Left lung (tissue), 10 donors: ENCODE data around the gene RIOX2. TPM values are rescaled to one million over a fixed set of nuclear protein-coding genes. Genes with fewer than 3 reads are reported as not detected.
A peak's percentile ranks its signal among the peaks of the same experiment; 100 is the strongest.
"Not testable (repeated sequence)": the region's sequence is repeated elsewhere in the genome, so short reads cannot be mapped to it uniquely, and the experiment has no call there.

ENCODE experiments used
- ATAC-seq: fragments of 200-7000 bp; cut with Tn5 transposase; one replicate; pipeline ENCODE4 v1.9.1; 2020; ENCODE audit warnings: moderate library complexity
- DNase-seq, 4 donors: peaks; one replicate each; pipeline ENCODE4 v3.0.0-alpha.2; 2013 to 2020
- H3K27ac ChIP-seq, 2 donors: fragments of 200-600 bp; sonication (generic) in 1 of 2; one replicate each; pipeline versions ENCODE4 v1.5.0 to v1.8.0; 2020 to 2021
- H3K27me3 ChIP-seq, 2 donors: fragments of 200-600 bp; sonication (generic) in 1 of 2; one replicate each; pipeline versions ENCODE4 v1.5.0 to v1.8.0; 2020 to 2021
- H3K36me3 ChIP-seq, 2 donors: fragments of 200-600 bp; sonication (generic) in 1 of 2; one replicate each; pipeline versions ENCODE4 v1.5.0 to v1.8.0; 2020 to 2021
- H3K4me1 ChIP-seq, 2 donors: fragments of 200-600 bp; one replicate each; pipeline ENCODE4 v1.8.0; 2021
- H3K4me3 ChIP-seq, 2 donors: fragments of 200-600 bp; sonication (generic) in 1 of 2; one replicate each; pipeline versions ENCODE4 v1.5.0 to v1.8.0; 2020 to 2021; ENCODE audit warnings: mild to moderate bottlenecking in 1 of 2
- H3K9me3 ChIP-seq, 2 donors: fragments of 200-600 bp; sonication (generic) in 1 of 2; one replicate each; pipeline versions ENCODE4 v1.5.0 to v1.8.0; 2020 to 2021
- CTCF ChIP-seq, 2 donors: fragments of 200-600 bp; sonication (generic) in 1 of 2; IDR thresholded peaks; one replicate each; pipeline versions ENCODE4 v1.5.0 to v1.8.0; 2021; ENCODE audit warnings: antibody characterized with exemption in 2 of 2
- intact Hi-C, 2 donors: fragments of 100-400 bp; cut with DNase I; formaldehyde crosslinking; loops; one replicate each; pipeline versions ENCODE4 v1.11.2 to v1.14.2; 2022
- polyA plus RNA-seq, 6 donors: library from polyadenylated mRNA; unstranded; fragments of 120-200 nt; gene quantifications; one replicate each; pipeline ENCODE4 v1.2.1, GENCODE V29; 2013; ENCODE audit not compliant: insufficient read length in 6 of 6
- total RNA-seq, 2 donors: library from RNA; stranded (reverse); fragmentation: NEBNext Ultra II Directional; extraction: Animal tissue kit (Norgen Biotek cat#: 25700); gene quantifications; one replicate each; pipeline ENCODE4 v1.2.1, GENCODE V29; 2021
- donor health status: DM: no; HTN: yes; CAD: no.
- donor health status: DM: no; HTN: no; CAD: no.

Gene RIOX2
- total and polyA plus RNA-seq, 8 donors = 16.6 to 44.3 (median 35.7) TPM

- ATAC-seq (peak; percentile 46), DNase-seq (peak in 1 of 4 donors; percentile 51)
- Histone ChIP-seq H3K27me3 (no peaks in the 10 kb centered on the region), H3K36me3 (no peaks in the 10 kb centered on the region), H3K4me3 (no peak overlapping the region), H3K27ac (peak overlapping the region in 1 of 2 donors; percentile 20), H3K9me3 (peaks cover 0 to 4% of the 10 kb centered on the region in 2 donors), H3K4me1 (peaks cover 0 to 21% of the 10 kb centered on the region in 2 donors)
- no peak for TF ChIP-seq CTCF (IDR thresholded peaks at IDR 0.05)
- intact Hi-C loops = no loop called here
Observed at GRCh38 chr3:98013411-98014267, 41.4 kb upstream of the RIOX2 start.

GRCh38 chr3:98012979-98013378 is 40.7 kb upstream of the RIOX2 start:
- Histone ChIP-seq H3K27ac (peak overlapping the region in 1 of 2 donors; percentile 20), H3K27me3 (no peaks in the 10 kb centered on the region), H3K4me3 (no peak overlapping the region), H3K4me1 (peaks cover 0 to 21% of the 10 kb centered on the region in 2 donors), H3K9me3 (peaks cover 0 to 4% of the 10 kb centered on the region in 2 donors), H3K36me3 (no peaks in the 10 kb centered on the region)
- peak; percentile 59 for ATAC-seq
- no peak for TF ChIP-seq CTCF (IDR thresholded peaks at IDR 0.05)
- DNase-seq = peak in 2 of 4 donors; percentile 58 to 73
- intact Hi-C loops = no loop called here

- intact Hi-C loops = not testable (repeated sequence)
Observed at GRCh38 chr3:98010883-98011449, 38.7 kb upstream of the RIOX2 start.

GRCh38 chr3:98010194-98010882 is 38.1 kb upstream of the RIOX2 start:
- H3K4me1 ChIP-seq = peaks cover 0 to 21% of the 10 kb centered on the region in 2 donors
- no peak for TF ChIP-seq CTCF (IDR thresholded peaks at IDR 0.05)
- no peaks in the 10 kb centered on the region for H3K27me3 ChIP-seq
- DNase-seq = no peak
- ATAC-seq = no peak
- no peaks in the 10 kb centered on the region for H3K36me3 ChIP-seq
- H3K4me3 ChIP-seq = no peak overlapping the region
- peaks cover 0 to 4% of the 10 kb centered on the region in 2 donors for H3K9me3 ChIP-seq
- intact Hi-C loops = no loop called here
- H3K27ac ChIP-seq = no peak overlapping the region

More at GRCh38 chr3:98010883-98011449, 38.7 kb upstream of the RIOX2 start:
- DNase-seq, H3K9me3 ChIP-seq, H3K27me3 ChIP-seq, ATAC-seq, H3K36me3 ChIP-seq, H3K27ac ChIP-seq, H3K4me3 ChIP-seq: not testable (repeated sequence)
- H3K4me1 ChIP-seq = peaks cover 0 to 21% of the 10 kb centered on the region in 2 donors

- Histone ChIP-seq H3K27me3 (no peaks in the 10 kb centered on the region), H3K4me1 (peaks cover 0 to 14% of the 10 kb centered on the region in 2 donors), H3K36me3 (no peaks in the 10 kb centered on the region), H3K9me3 (peaks cover 0 to 4% of the 10 kb centered on the region in 2 donors), H3K27ac (no peak overlapping the region), H3K4me3 (no peak overlapping the region)
- no peak for TF ChIP-seq CTCF (IDR thresholded peaks at IDR 0.05)
- ATAC-seq = no peak
- DNase-seq = no peak
- intact Hi-C loops = no loop called here
Observed at GRCh38 chr3:98008855-98009254, 36.6 kb upstream of the RIOX2 start.
